Esophagus muscularis mucosa (tissue), 3 donors: Measurements from ENCODE around the gene ANTXRL.

Experiments
- POLR2A ChIP-seq: fragments of 450-650 bp; IDR thresholded peaks from one replicate; pipeline ENCODE4 v1.6.1; 2017; ENCODE audit warnings: antibody characterized with exemption, moderate library complexity, mild to moderate bottlenecking, low read depth
- TF ChIP-seq, protein P1 (sequence below), 3 experiments: fragments of 200-600 bp in 2 of 3; fragments of 450-650 bp in 1 of 3; sonication (generic) in 2 of 3; IDR thresholded peaks; one replicate each; pipeline ENCODE4 v1.5.1; 2017 to 2019; ENCODE audit warnings: antibody characterized with exemption in 3 of 3, mild to moderate bottlenecking in 2 of 3, moderate library complexity in 1 of 3

DNA sequence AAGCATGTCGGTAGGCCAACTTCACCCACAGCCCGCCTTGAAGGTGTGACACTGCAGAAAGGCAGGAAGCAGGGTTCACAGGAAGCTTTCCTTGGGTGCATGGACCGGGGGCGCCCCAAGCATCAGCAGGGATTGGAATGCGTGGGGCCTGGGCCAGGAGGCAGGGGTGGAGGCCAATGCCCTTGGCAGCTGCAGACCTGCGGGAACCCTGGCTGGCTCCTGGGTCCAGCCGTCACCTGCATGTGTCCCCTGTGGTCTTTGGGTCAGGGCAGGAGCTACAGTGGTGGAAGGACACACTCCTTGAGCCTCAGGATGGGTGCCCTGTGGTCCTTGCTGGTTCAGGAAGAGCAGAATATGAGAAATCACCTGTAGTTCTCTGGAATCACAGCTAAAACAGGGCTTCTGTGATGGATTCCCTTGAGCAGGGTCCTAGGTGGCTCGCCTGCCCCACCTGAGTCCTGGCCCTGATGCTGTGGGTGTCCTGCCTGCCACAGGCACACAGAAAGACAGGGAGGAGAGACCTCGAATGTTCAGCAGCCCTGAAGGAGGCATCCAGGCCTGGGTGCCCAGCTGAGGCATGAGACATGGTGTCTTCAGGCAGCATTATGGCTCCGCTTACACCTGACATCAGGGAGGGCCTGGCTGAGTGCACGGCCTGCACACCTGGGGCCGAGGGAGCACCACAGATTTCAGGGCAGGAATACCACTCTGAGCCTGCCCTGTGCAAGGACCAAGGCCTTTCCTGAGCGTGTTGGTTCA, 15.1 kb downstream of the ANTXRL start:
- TF ChIP-seq POLR2A: no peak
- TF ChIP-seq, protein P1, sequence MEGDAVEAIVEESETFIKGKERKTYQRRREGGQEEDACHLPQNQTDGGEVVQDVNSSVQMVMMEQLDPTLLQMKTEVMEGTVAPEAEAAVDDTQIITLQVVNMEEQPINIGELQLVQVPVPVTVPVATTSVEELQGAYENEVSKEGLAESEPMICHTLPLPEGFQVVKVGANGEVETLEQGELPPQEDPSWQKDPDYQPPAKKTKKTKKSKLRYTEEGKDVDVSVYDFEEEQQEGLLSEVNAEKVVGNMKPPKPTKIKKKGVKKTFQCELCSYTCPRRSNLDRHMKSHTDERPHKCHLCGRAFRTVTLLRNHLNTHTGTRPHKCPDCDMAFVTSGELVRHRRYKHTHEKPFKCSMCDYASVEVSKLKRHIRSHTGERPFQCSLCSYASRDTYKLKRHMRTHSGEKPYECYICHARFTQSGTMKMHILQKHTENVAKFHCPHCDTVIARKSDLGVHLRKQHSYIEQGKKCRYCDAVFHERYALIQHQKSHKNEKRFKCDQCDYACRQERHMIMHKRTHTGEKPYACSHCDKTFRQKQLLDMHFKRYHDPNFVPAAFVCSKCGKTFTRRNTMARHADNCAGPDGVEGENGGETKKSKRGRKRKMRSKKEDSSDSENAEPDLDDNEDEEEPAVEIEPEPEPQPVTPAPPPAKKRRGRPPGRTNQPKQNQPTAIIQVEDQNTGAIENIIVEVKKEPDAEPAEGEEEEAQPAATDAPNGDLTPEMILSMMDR (IDR thresholded peaks at IDR 0.05): no peak
